Stimulated activated CD8-positive, alpha-beta memory T cell treated with anti-CD3 and anti-CD28 coated beads, Interleukin-7, amount 100 ng/mL, for 4 hours (primary cell): ENCODE measurements around the gene BRSK1.

Source experiments
- DNase-seq, 2 donors: peaks; one replicate each; pipeline ENCODE4 v3.0.0-alpha.2; 2020; ENCODE audit warnings: low read depth in 2 of 2

The BRSK1 gene

GRCh38 chr19:55352549-55353145 lies 68.8 kb downstream of the BRSK1 start:
- no peak for DNase-seq

- DNase-seq: no peak
These were observed 69.6 kb downstream of the BRSK1 start for GRCh38 chr19:55353356-55353802.

- peak; percentile 13 to 39 for DNase-seq
These were observed 70.3 kb downstream of the BRSK1 start for GRCh38 chr19:55353803-55354697.

- no peak for DNase-seq
These were observed 71.0 kb downstream of the BRSK1 start, which contains the start of gene COX6B2 for GRCh38 chr19:55354698-55355212. Gene COX6B2, minus strand, starts transcription at chr19:55354719. Its CDS starts 198 bp downstream, at chr19:55354521.

GRCh38 chr19:55355213-55355821 lies 71.5 kb downstream of the BRSK1 start:
- no peak for DNase-seq

- no peak for DNase-seq
These were observed 74.7 kb downstream of the BRSK1 start for GRCh38 chr19:55358493-55358892.

GRCh38 chr19:55358943-55359908 lies 75.4 kb downstream of the BRSK1 start:
- DNase-seq: no peak

GRCh38 chr19:55360902-55361301 lies 77.1 kb downstream of the BRSK1 start:
- no peak for DNase-seq
